NCI-H1694 (cell line): Measurements from ENCODE around the gene ST6GALNAC3.
"Not testable (repeated sequence)": the region's sequence is repeated elsewhere in the genome, so short reads cannot be mapped to it uniquely, and the experiment has no call there.

Experiments
- DNase-seq: peaks from one replicate; lab custom pipeline; 2025; lab: John Stamatoyannopoulos, UW

The ST6GALNAC3 gene

GRCh38 chr1:76190749-76191424, 116.3 kb downstream of the ST6GALNAC3 start:
- DNase-seq = no peak

GRCh38 chr1:76191561-76191960, 117.0 kb downstream of the ST6GALNAC3 start:
- no peak for DNase-seq

- DNase-seq = no peak
Measured at GRCh38 chr1:76198452-76198851, 123.9 kb downstream of the ST6GALNAC3 start.

GRCh38 chr1:76202670-76203069, 128.1 kb downstream of the ST6GALNAC3 start:
- DNase-seq = no peak

- no peak for DNase-seq
Measured at GRCh38 chr1:76203127-76203526, 128.6 kb downstream of the ST6GALNAC3 start.

GRCh38 chr1:76209238-76209637, 134.7 kb downstream of the ST6GALNAC3 start:
- no peak for DNase-seq

DNA sequence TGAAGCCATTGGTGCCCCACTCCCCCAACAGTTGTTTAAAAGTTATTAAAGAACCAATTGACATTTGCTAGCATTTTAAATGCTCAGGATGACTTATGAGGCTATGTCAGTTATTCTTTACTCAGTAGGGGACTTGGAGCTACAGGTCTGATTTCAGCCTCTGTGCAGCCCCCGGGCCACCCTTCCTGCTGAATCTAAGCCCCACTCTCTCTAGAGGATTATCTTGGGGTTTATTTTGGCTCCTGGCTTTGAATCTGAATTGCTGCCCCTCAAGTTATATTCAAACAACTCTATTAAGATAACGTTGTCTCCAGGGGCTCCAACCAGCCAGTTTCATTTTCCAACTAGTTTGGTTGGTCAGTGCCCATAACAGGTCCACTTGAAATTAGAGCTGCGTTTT, 135.1 kb downstream of the ST6GALNAC3 start:
- no peak for DNase-seq

DNA sequence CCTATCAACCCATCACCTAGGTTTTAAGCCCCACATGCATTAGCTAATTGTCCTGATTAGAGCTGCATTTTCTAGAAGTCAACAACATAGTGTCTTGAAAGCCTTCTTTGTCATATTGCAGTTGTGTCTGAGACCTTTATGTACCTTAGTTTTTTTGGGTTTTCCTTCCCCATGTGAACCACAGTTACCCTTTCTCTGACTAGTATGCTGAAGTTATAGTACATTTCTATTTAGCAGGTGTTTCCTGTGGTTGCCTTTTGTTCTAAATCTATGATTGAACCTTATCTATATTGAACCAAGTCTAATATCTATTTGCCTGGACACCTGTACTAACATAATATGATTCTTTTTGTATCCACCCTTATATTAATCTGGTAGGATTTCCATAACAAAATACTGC, 135.6 kb downstream of the ST6GALNAC3 start:
- no peak for DNase-seq

GRCh38 chr1:76218888-76219287, 144.3 kb downstream of the ST6GALNAC3 start:
- DNase-seq = no peak

DNA sequence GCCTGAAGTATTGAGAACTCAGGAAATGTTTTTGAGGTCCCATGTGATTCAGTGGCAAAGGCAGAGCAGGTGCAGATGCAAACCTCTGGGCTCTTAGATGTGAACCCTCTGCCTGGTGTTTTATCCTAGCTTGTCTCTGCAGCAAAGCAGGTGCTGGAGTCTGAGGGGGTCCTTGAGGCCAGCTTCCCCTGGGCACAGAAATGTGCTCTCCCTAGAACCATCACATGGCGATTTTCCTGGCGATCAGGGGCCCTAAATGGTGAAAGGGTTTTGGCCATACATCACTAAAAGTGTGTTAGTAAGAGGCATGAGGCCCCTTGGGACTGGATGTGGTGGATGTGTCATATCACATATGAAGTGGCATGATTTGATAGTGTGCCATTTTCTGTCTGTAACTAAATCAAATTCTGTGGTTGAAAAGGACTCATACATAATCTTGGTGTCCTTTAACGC, 144.8 kb downstream of the ST6GALNAC3 start:
- DNase-seq = no peak

- no peak for DNase-seq
Measured at GRCh38 chr1:76224752-76225151, 150.2 kb downstream of the ST6GALNAC3 start.

DNA sequence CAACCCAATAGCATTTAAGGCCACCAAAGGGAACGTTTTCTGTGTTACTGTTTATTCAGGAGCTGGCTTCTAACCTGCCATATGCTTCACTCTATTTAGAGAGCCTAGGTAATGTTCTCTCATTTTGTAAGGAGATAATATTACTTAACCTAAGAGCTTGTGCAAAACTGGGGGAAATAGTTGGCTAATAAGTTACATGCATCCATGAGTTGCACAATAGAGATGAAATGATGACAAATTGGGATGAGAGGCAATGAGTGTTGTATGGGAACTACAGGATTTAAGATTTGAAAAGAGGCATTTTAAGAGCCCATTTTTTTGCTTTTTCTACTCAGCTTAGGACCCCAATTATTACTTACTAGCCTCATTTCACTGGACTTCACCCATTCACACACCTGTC, 151.0 kb downstream of the ST6GALNAC3 start:
- DNase-seq = no peak

DNA sequence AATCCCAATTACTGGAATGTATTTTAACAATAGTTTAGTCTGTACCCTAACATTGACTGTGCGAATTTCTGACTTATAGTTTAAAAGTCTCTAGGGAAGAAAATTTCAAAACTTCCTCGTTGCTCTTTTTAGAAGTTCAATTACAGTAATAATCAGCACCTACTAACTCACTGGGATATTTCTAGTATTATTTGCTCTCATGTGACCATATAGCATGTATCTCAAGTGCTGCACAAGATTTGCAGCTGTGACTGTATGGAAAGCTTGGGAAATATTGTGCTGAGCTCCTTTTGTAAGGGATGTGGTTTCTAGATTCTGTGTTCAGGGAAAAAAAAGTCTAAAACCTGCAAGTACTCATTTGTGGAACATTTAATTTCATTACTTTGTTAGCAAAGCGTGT, 153.1 kb downstream of the ST6GALNAC3 start:
- DNase-seq = no peak

DNA sequence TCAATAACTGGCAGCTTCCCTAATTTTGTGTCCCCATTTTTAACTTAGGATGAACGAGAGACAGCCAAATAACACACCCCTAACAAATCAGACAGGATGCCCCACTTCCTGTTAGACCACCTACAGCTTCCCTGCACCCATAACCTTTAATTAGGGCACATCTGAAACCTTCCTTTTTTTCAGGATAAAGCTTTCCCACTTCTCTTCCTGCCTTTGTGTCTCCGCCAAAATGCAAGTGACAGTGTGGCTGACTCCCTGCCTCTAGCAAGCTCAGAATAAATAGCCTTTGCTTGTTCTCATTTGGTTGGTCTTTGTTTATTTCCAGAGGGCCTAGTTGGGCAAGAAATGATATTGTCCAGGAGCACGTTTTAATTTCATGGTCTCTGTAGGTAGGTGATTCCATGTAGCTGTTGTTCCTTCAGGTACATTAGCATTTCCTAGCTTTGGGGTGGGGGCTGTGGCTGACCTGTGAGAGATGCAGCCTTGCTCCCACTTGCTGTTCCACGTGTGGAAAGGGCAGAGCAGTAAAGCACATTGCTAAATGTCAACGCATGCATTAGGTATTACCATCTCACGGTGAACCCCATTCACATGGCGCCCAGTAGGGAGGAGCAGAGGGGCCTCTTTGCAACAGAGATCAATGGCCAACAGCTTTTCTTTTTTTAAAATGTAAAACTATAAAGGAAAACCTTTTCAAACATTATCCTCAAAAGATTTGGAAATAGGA, 154.9 kb downstream of the ST6GALNAC3 start:
- no peak for DNase-seq

DNA sequence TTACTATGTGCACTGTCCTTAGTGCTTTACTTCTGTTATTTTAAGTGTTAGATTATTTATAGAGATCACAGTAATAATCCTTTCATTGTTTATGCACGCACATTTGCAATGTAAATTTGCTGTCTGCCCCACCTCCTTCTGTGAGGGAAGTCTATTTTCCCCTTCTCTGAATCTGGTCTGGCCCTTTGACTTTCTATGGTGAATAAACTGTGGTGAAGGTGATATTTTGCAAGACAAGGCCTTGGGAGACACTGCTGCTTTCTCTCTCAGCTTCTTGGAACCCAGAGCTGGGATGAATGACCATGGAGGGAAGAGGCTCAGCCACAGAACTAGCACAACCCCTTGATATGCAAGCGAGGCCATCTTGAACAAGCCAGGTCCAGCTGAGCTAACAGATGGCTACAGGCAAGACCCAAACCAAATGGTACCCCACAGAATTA, 156.3 kb downstream of the ST6GALNAC3 start:
- DNase-seq = no peak

GRCh38 chr1:76231320-76231719, 156.8 kb downstream of the ST6GALNAC3 start:
- DNase-seq = no peak

DNA sequence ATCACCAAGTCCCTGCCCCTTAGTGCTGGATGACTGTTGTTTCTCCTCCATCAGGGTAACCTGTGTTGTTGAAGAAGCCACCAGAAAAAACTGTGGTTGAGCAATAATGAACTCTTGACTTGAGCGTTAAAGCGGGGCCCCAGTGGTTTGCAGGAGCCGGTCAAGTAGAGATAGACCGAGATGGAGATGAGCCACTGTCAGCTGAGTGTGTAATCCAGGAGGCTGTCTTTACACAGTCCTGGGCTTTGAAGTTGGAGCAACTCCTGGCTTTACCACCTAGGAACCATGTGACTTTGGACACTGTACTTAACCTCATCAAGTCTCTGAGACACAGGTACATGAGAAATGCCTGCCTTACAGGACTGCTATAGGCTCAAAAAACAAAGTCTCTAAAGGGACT, 158.1 kb downstream of the ST6GALNAC3 start:
- no peak for DNase-seq

- DNase-seq = no peak
Measured at GRCh38 chr1:76234061-76234460, 159.5 kb downstream of the ST6GALNAC3 start.

DNA sequence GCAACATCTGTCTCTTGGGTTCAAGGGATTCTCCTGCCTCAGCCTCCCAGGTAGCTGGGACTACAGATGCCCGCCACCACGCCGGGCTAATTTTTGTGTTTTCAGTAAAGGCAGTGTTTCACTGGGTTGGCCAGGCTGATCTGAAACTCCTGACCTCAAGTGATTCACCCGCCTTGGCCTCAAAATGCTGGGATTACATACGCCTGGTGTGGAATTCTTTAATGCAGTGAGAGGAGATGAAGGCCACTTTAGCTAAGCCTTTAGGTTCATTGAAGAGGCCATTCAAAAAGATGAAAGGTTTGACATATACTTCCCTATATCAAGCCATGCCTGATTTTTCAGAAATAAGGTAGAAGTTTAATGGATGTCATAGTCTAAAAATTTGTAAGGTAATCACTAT, 162.7 kb downstream of the ST6GALNAC3 start:
- no peak for DNase-seq

DNA sequence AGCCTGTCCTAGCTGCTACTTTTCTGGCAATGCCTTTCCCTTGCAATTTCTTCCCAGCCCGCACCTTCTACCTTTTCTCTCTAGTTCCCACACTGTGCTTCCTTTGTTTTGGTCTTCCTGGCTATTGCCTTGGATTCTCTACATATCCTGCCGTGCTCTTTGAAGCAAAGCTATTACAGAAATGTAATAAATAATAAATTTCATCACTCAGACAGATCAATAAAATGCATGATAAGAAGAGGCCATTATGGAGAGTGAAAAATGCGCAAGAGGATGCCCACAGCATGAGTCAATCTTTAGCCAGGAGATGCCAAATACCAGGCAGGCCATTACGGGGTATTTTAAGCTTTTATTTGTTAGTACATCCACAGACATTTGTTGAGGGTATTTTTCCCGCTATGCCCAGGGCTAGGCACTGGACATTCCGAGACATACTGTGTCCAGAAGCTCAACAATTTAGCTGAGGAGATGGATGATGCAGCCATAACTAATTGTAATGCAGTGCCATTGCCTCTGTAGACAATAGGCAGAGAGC, 163.6 kb downstream of the ST6GALNAC3 start:
- DNase-seq = no peak

- DNase-seq = no peak
Measured at GRCh38 chr1:76239470-76239918, 164.9 kb downstream of the ST6GALNAC3 start.

DNA sequence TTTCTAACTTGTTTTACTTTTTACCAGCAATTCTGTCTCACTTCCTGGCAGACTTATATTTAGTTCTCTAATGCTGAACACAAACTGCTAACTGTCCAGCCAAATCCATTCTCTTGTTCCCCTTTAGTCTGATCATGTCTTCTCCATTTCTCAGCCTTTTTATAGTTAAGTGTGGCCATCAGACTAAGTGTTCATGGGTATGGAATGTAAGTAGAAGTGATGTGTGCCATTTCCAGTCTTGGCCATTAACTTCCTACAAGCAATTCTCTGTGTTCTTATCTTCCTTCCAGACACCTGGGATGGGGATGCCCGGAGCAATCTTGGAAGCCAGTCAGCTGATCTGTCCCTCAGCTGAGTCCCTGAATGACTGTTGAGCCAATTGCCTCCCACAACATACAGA, 165.8 kb downstream of the ST6GALNAC3 start:
- no peak for DNase-seq

DNA sequence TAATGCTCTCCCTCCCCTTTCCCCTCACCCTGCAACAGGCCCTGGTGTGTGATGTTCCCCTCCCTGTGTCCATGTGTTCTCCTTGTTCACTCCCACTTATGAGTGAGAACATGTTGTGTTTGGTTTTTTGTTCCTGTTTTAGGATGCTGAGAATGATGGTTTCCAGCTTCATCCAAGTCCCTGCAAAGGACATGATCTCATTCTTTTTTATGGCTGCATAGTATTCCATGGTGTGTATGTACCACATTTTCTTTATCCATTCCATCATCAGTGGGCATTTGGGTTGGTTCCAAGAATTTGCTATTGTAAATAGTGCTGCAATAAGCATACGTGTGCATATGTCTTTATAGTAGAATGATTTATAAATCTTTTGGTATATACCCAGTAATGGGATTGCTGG, 168.0 kb downstream of the ST6GALNAC3 start:
- DNase-seq = not testable (repeated sequence)
